GM18511 (cell line): ENCODE results near the gene NFIC.

Source experiments
- ATAC-seq: cut with Tn5 transposase; IDR thresholded peaks from one replicate; pipeline ENCODE4 v1.9.1; 2021; ENCODE audit warnings: mild to moderate bottlenecking, moderate library complexity; ENCODE audit not compliant: unreplicated experiment

The NFIC gene

GRCh38 chr19:3358689-3359014 lies 7.7 kb upstream of the NFIC start:
- no peak for ATAC-seq

GRCh38 chr19:3359015-3359918 lies 7.1 kb upstream of the NFIC start:
- peak; percentile 60 for ATAC-seq

- ATAC-seq: peak; percentile 12
Measured at GRCh38 chr19:3359919-3360420, 6.4 kb upstream of the NFIC start.

GRCh38 chr19:3360421-3361383 lies 5.7 kb upstream of the NFIC start:
- no peak for ATAC-seq

GRCh38 chr19:3361384-3362216 lies 4.8 kb upstream of the NFIC start:
- no peak for ATAC-seq

GRCh38 chr19:3362217-3362906 lies 4.0 kb upstream of the NFIC start:
- ATAC-seq: no peak

GRCh38 chr19:3363841-3364500 lies 2.4 kb upstream of the NFIC start:
- ATAC-seq: no peak

GRCh38 chr19:3364501-3364858 lies 1.9 kb upstream of the NFIC start:
- no peak for ATAC-seq

GRCh38 chr19:3365093-3365835 lies 1.1 kb upstream of the NFIC start:
- no peak for ATAC-seq

- no peak for ATAC-seq
Measured at GRCh38 chr19:3366753-3367627, 607 bp downstream of the NFIC start.

- ATAC-seq: no peak
Measured at GRCh38 chr19:3367628-3368440, 1.5 kb downstream of the NFIC start.

GRCh38 chr19:3368441-3368795 lies 2.0 kb downstream of the NFIC start:
- no peak for ATAC-seq

GRCh38 chr19:3368848-3369336 lies 2.5 kb downstream of the NFIC start:
- no peak for ATAC-seq

GRCh38 chr19:3369337-3370213 lies 3.2 kb downstream of the NFIC start:
- no peak for ATAC-seq

- no peak for ATAC-seq
Measured at GRCh38 chr19:3370214-3370720, 3.9 kb downstream of the NFIC start.
